Dedifferentiated amniotic fluid mesenchymal stem cell (primary cell): Measurements from ENCODE around the gene RPS6KC1.
"Not testable (repeated sequence)": the region's sequence is repeated elsewhere in the genome, so short reads cannot be mapped to it uniquely, and the experiment has no call there.

ENCODE experiments used
- DNase-seq: peaks from one replicate; pipeline ENCODE4 v3.0.0-alpha.2; 2016; ENCODE audit errors: extremely low spot score

The RPS6KC1 gene

GRCh38 chr1:213281640-213282301 lies 230.7 kb downstream of the RPS6KC1 start:
- no peak for DNase-seq

- DNase-seq = no peak
Observed at GRCh38 chr1:213284626-213285025, 233.6 kb downstream of the RPS6KC1 start.

GRCh38 chr1:213286235-213286634 lies 235.2 kb downstream of the RPS6KC1 start:
- no peak for DNase-seq

GRCh38 chr1:213287987-213288386 lies 236.9 kb downstream of the RPS6KC1 start:
- DNase-seq = no peak

- DNase-seq = no peak
Observed at GRCh38 chr1:213291526-213291925, 240.5 kb downstream of the RPS6KC1 start.

- no peak for DNase-seq
Observed at GRCh38 chr1:213292614-213293013, 241.6 kb downstream of the RPS6KC1 start.

GRCh38 chr1:213295860-213296259 lies 244.8 kb downstream of the RPS6KC1 start:
- DNase-seq = no peak

- DNase-seq = no peak
Observed at GRCh38 chr1:213296558-213296957, 245.5 kb downstream of the RPS6KC1 start.

GRCh38 chr1:213297021-213297420 lies 246.0 kb downstream of the RPS6KC1 start:
- DNase-seq = no peak

GRCh38 chr1:213300433-213300832 lies 249.4 kb downstream of the RPS6KC1 start:
- DNase-seq = no peak

- DNase-seq = not testable (repeated sequence)
Observed at GRCh38 chr1:213301524-213301923, 250.5 kb downstream of the RPS6KC1 start.

- DNase-seq = no peak
Observed at GRCh38 chr1:213303286-213303685, 252.2 kb downstream of the RPS6KC1 start.

GRCh38 chr1:213315571-213315970 lies 264.5 kb downstream of the RPS6KC1 start:
- no peak for DNase-seq

GRCh38 chr1:213318458-213318857 lies 267.4 kb downstream of the RPS6KC1 start:
- DNase-seq = not testable (repeated sequence)

- DNase-seq = no peak
Observed at GRCh38 chr1:213320191-213320870, 269.3 kb downstream of the RPS6KC1 start.
